ENCODE data around the gene VMAC. TPM values are rescaled to one million over a fixed set of nuclear protein-coding genes. Genes with fewer than 3 reads are reported as not detected.

Gene VMAC
- total and polyA plus RNA-seq, 2 donors from 2014 or later: 2.3 to 8.7 TPM

GRCh38 chr19:5958851-5959122, 54.1 kb downstream of the VMAC start:
- no peak overlapping the region for H3K27ac ChIP-seq (ENCODE audit: low read depth in 2 of 2, low read length in 2 of 2)
- H3K27me3 ChIP-seq (ENCODE audit: control insufficient read depth, insufficient read depth, low read length): no peaks in the 10 kb centered on the region
- H3K4me1 ChIP-seq (ENCODE audit: control insufficient read depth in 2 of 3, insufficient read depth in 2 of 3, low read depth in 1 of 3, low read length in 3 of 3): peaks cover 4 to 49% (median 36%) of the 10 kb centered on the region in 3 donors
- intact Hi-C loops (cut with DNase I): no loop called here
- H3K9ac ChIP-seq (ENCODE audit: low read length in 3 of 3): no peak overlapping the region
- H3K4me3 ChIP-seq (ENCODE audit: low read length in 3 of 3): no peak overlapping the region
- TF ChIP-seq CTCF (IDR thresholded peaks at IDR 0.05; ENCODE audit: borderline replicate concordance, extremely low read depth, insufficient read depth): no peak
- FAIRE-seq (no peak), DNase-seq (peak in 1 of 5 donors; percentile 45)
- H3K9me3 ChIP-seq (ENCODE audit: control insufficient read depth in 2 of 3, insufficient read depth in 1 of 3, low read length in 3 of 3): no peaks in the 10 kb centered on the region
- no peaks in the 10 kb centered on the region for H3K36me3 ChIP-seq (ENCODE audit: control insufficient read depth in 2 of 3, insufficient read depth in 3 of 3, low read length in 3 of 3)

GRCh38 chr19:5959260-5960004, 54.8 kb downstream of the VMAC start:
- TF ChIP-seq CTCF (IDR thresholded peaks at IDR 0.05; ENCODE audit: borderline replicate concordance, extremely low read depth, insufficient read depth): no peak
- no peak for FAIRE-seq
- Histone ChIP-seq H3K9me3 (ENCODE audit: control insufficient read depth in 2 of 3, insufficient read depth in 1 of 3, low read length in 3 of 3) (no peaks in the 10 kb centered on the region), H3K27me3 (ENCODE audit: control insufficient read depth, insufficient read depth, low read length) (no peaks in the 10 kb centered on the region), H3K4me1 (ENCODE audit: control insufficient read depth in 2 of 3, insufficient read depth in 2 of 3, low read depth in 1 of 3, low read length in 3 of 3) (peaks cover 0 to 44% (median 31%) of the 10 kb centered on the region in 3 donors), H3K36me3 (ENCODE audit: control insufficient read depth in 2 of 3, insufficient read depth in 3 of 3, low read length in 3 of 3) (no peaks in the 10 kb centered on the region), H3K27ac (ENCODE audit: low read depth in 2 of 2, low read length in 2 of 2) (peak overlapping the region in 1 of 2 donors; percentile 16), H3K4me3 (ENCODE audit: low read length in 3 of 3) (no peak overlapping the region), H3K9ac (ENCODE audit: low read length in 3 of 3) (no peak overlapping the region)
- peak in 1 of 5 donors; percentile 55 for DNase-seq
- intact Hi-C loops (cut with DNase I): no loop called here

Other genes starting within 250 kb of the VMAC start
- gene MICOS13, start 224.4 kb upstream of the VMAC start, total RNA-seq: 74.6 TPM
- 244 TPM for gene MICOS13, start 224.4 kb upstream of the VMAC start, polyA plus RNA-seq (ENCODE audit: insufficient read depth, low read depth, low replicate concordance)
- gene HSD11B1L, start 223.8 kb upstream of the VMAC start, total RNA-seq: 7.8 TPM
- 29.9 TPM for gene HSD11B1L, start 223.8 kb upstream of the VMAC start, polyA plus RNA-seq (ENCODE audit: insufficient read depth, low read depth, low replicate concordance)
- gene RPL36, start 214.6 kb upstream of the VMAC start, total RNA-seq: 564 TPM
- gene RPL36, start 214.6 kb upstream of the VMAC start, polyA plus RNA-seq (ENCODE audit: insufficient read depth, low read depth, low replicate concordance): 1,593 TPM
- 67.1 TPM for gene LONP1, start 184.7 kb upstream of the VMAC start, total RNA-seq
- gene LONP1, start 184.7 kb upstream of the VMAC start, polyA plus RNA-seq (ENCODE audit: insufficient read depth, low read depth, low replicate concordance): 71.5 TPM
- not detected for gene CATSPERD, start 184.2 kb upstream of the VMAC start, total RNA-seq
- gene CATSPERD, start 184.2 kb upstream of the VMAC start, polyA plus RNA-seq (ENCODE audit: insufficient read depth, low read depth, low replicate concordance): not detected
- 4.2 TPM for gene PRR22, start 120.1 kb upstream of the VMAC start, total RNA-seq
- 4.1 TPM for gene PRR22, start 120.1 kb upstream of the VMAC start, polyA plus RNA-seq (ENCODE audit: insufficient read depth, low read depth, low replicate concordance)
- gene DUS3L, start 113.7 kb upstream of the VMAC start, total RNA-seq: 37.6 TPM
- gene DUS3L, start 113.7 kb upstream of the VMAC start, polyA plus RNA-seq (ENCODE audit: insufficient read depth, low read depth, low replicate concordance): 18.1 TPM
- 3.5 TPM for gene NRTN, start 99.8 kb upstream of the VMAC start, total RNA-seq
- gene NRTN, start 99.8 kb upstream of the VMAC start, polyA plus RNA-seq (ENCODE audit: insufficient read depth, low read depth, low replicate concordance): 5.8 TPM
- 13.0 TPM for gene FUT6, start 65.2 kb upstream of the VMAC start, total RNA-seq
- gene FUT6, start 65.2 kb upstream of the VMAC start, polyA plus RNA-seq (ENCODE audit: insufficient read depth, low read depth, low replicate concordance): 58.4 TPM
- gene FUT3, start 53.4 kb upstream of the VMAC start, total RNA-seq: 3.0 TPM
- 6.5 TPM for gene FUT3, start 53.4 kb upstream of the VMAC start, polyA plus RNA-seq (ENCODE audit: insufficient read depth, low read depth, low replicate concordance)
- gene FUT5, start 34.3 kb upstream of the VMAC start, total RNA-seq: 0.22 TPM
- gene FUT5, start 34.3 kb upstream of the VMAC start, polyA plus RNA-seq (ENCODE audit: insufficient read depth, low read depth, low replicate concordance): not detected
- gene NDUFA11, start 1.1 kb upstream of the VMAC start, total RNA-seq: 200 TPM
- gene NDUFA11, start 1.1 kb upstream of the VMAC start, polyA plus RNA-seq (ENCODE audit: insufficient read depth, low read depth, low replicate concordance): 763 TPM
- 82.1 TPM for gene CAPS, start 9.4 kb downstream of the VMAC start, total RNA-seq
- gene CAPS, start 9.4 kb downstream of the VMAC start, polyA plus RNA-seq (ENCODE audit: insufficient read depth, low read depth, low replicate concordance): 53.0 TPM
- gene RANBP3, start 73.3 kb downstream of the VMAC start, total RNA-seq: 69.7 TPM
- gene RANBP3, start 73.3 kb downstream of the VMAC start, polyA plus RNA-seq (ENCODE audit: insufficient read depth, low read depth, low replicate concordance): 33.7 TPM
- gene RFX2, start 205.6 kb downstream of the VMAC start, total RNA-seq: 12.6 TPM
- 4.6 TPM for gene RFX2, start 205.6 kb downstream of the VMAC start, polyA plus RNA-seq (ENCODE audit: insufficient read depth, low read depth, low replicate concordance)
- not detected for gene ACSBG2, start 230.8 kb downstream of the VMAC start, total RNA-seq
- gene ACSBG2, start 230.8 kb downstream of the VMAC start, polyA plus RNA-seq (ENCODE audit: insufficient read depth, low read depth, low replicate concordance): 2.1 TPM

Measured in kidney (tissue), 14 donors.